HG02943 (cell line): Measurements from ENCODE around the gene GSTO2.

Source experiments
- ATAC-seq: cut with Tn5 transposase; IDR thresholded peaks from one replicate; pipeline ENCODE4 v1.9.1; 2021; ENCODE audit warnings: mild to moderate bottlenecking, low read depth, moderate library complexity; ENCODE audit not compliant: unreplicated experiment

GSTO2 gene

DNA sequence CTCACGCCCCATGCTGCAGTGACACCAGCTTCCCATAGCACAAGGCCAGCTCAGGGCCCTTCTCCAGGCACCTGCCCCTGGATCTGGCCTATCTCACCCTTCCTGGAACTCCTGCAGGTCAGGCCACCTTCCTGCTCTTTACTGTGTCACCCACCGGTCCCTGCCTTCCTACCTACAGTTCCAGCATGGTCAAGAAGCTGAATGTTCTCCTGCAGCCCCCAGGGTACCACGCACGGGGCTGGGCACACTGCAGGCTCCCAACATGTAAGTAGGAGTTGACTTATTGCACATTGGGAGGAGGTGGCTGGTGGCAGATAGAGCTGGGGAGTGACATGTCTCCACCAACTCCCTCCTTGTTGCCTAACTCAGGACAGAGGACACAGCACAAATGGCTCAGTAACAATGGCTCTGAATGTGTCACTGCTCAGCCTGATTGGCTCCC, 54.8 kb downstream of the GSTO2 start:
- no peak for ATAC-seq

DNA sequence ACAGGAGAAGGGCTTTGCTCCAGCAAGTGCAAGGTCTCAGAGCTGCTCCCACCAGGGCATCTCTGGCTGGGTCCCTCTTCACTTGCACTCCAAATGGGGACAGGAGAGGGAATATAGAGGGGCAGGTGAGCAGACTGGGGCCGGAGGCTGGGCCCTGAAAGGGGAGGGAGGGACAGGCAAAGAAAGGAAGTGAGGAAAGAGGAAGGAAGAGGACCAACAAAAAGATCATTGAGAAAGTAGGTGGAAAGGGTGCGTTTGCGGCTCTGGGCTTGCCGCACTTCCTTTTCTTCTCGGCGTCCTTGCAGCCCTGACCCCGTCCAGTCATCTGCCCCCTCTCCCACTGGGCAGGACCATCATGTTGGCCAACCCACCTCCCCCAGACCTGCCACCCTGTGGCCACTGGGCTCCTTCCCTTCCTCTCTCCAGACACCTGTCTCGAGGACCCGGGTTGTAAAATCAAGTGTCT, 55.3 kb downstream of the GSTO2 start:
- no peak for ATAC-seq

GRCh38 chr10:104324931-104325330, 55.9 kb downstream of the GSTO2 start:
- no peak for ATAC-seq

DNA sequence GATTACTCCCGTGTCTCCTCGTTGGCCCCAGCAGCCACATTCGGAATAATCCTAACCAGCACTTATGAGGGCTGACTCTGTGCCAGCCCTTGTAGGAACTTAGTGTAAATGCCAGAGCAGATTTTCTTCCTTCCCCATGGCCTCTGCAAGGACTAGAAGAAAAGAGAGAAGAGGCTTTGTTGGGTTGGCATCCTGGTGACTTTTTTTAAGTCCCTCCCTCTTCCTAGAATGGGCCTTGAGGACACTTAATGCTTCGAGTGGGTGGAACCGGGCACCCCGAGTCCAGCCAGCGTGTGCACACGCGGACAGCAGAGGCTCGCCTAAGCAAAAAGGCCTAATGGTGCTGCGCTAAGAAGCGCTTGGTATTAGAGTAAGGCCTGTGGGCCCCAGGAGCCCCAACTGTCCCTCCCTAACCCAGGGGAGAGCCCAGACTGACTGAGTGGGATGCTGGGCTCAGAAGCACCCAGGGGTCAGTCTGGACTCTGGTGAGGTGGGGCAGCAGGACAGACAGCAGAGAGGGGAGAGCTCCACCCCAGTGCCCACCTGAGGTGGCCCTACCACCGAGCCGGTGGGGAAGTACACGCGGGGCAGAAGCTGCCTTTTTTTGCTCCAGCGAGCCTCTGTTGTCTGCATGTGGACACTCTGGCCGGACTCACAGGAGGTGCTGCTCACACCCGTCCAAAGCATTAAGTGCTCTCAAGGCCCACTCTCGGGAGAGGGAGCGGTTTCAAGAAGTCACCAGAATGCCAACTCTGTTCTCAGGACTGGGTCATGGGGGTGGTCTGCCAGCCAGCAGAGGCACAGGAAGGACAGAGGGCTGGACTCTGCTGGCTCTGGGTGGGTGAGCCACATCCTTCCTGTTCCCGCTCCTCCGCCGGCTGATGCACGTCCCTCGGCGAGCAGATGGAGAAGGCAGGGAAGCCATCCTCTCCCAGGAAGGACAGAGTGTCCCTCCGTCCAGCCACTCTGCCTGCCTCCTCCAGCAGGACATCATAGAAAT, 56.8 kb downstream of the GSTO2 start:
- no peak for ATAC-seq

DNA sequence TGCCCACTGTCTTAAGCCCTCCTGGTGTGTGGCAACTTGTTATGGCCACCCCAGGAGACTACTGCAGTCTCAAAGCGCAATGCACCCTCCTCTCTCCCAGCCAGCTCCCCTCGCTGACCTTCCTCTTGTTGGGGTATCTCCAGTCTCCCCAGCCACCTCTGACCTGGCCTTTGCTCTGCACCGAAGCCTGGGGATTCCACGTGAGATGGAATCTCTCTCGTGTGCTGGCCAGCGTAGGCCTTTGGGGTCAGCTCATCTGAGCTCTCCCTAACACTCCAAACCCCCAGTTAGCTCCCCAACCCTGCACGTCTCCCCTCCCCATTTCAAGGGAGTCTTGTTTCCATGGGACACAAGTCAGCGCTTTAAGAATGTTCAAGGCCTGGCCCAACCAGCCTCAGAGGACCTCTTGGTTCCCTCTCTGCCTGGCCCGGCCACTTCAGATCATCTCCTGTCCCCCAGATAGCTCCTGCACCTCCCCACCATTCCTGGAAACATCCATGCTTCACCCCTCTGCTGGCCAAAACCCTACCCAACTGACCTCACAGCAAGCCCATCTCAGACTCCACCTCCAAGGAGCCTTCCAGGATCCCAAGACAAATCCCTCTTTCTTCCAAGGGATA, 58.1 kb downstream of the GSTO2 start:
- no peak for ATAC-seq

DNA sequence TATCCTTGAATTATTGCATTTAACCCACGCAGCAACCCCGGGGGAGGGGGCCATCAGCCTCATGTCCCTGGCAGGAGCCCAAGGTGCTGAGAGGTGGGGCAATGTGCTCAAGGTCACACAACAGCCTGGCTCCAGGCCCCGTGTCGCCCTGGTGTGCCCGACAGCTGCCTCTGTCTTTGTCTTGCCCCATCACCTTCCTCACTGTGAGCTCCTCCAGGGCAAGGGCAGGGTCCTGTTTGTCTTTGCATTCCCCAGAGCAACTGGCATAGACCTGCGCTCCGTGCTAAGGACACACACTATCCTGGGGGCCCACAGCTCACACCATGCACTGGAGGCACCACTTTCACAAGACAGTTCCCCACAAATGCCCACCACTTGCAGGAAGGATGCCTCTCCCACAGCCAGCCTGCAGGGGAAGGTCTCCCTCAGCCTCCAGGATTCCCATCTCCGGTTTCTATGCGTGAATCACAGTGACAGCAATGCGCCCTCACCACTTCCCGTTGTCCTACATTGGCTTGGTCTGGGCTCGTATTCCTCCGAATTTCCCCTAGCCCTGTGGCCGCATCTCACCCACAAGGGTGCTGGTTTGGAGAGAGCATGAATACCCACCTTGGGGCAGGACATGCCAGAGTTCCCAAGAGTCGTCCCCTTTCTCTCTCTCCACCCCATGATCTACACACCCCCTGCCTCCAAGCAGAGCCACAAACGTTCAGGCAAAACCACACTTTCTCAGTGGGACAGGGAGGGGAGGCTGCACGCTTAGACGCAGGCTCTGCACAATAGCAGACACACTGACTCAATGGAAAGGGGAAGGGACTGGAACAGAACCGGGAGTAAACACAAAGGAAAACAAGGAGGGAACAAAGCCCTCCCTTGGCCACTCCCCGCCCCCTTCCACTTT, 59.0 kb downstream of the GSTO2 start:
- ATAC-seq, result no peak

GRCh38 chr10:104328646-104328895, 59.6 kb downstream of the GSTO2 start:
- ATAC-seq, result no peak

- ATAC-seq, result no peak
These were observed 60.1 kb downstream of the GSTO2 start for GRCh38 chr10:104328896-104329710.

DNA sequence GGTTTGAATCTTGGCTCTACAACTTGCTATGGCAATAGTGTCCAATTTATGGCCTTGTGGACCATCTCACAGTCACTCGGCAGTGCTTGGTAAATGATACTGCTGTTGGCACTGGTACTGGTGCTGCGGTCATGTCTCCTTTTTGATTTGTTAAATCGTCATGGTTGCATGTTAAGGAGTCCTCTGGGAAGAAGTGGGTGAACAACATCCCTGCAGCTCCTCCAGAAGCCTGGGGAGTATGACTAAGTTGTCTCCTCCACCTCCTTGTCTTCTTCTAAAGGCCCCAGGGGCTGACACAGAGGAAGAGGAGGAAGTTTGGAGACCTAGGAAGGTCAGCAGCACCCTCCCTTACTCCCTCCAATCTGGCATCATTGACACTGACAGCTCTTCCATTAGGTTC, 60.8 kb downstream of the GSTO2 start:
- no peak for ATAC-seq

- no peak for ATAC-seq
These were observed 61.5 kb downstream of the GSTO2 start for GRCh38 chr10:104330168-104331110.

- no peak for ATAC-seq
These were observed 62.3 kb downstream of the GSTO2 start for GRCh38 chr10:104331208-104331838.

- ATAC-seq, result no peak
These were observed 63.5 kb downstream of the GSTO2 start for GRCh38 chr10:104332243-104333031.

DNA sequence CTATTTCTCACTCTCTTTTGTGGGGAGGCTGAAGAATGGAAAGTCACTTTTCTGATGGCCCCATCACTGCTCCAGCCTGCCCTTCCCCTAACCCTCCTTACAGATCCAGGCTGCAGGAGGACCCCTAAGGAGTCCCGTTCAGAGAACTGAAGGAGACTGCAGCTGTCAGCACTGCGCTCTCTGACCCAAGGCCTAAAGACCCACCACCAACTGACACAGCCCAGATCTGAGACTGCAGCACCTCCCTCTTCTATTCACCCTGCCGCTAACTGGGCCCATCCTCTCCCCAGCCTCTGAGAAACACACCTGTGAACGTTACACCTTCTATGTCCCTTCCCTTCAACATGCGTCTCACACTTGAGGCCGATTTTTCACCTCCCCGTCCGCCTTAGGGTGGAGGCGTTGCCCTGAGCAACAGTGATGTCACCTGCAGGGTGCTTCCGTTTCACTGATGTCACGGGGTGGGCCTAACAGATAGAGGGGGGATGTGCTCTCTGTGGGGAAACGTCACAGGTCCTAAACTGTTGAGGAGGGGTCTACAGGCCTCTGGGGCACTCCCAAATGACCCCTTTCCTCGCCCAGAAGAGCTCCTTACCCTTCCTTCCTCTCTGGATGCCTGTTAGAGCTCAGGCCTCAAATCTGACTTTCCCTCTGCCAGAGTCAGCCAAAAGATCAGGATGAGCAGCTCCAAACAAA, 64.2 kb downstream of the GSTO2 start:
- ATAC-seq, result no peak

DNA sequence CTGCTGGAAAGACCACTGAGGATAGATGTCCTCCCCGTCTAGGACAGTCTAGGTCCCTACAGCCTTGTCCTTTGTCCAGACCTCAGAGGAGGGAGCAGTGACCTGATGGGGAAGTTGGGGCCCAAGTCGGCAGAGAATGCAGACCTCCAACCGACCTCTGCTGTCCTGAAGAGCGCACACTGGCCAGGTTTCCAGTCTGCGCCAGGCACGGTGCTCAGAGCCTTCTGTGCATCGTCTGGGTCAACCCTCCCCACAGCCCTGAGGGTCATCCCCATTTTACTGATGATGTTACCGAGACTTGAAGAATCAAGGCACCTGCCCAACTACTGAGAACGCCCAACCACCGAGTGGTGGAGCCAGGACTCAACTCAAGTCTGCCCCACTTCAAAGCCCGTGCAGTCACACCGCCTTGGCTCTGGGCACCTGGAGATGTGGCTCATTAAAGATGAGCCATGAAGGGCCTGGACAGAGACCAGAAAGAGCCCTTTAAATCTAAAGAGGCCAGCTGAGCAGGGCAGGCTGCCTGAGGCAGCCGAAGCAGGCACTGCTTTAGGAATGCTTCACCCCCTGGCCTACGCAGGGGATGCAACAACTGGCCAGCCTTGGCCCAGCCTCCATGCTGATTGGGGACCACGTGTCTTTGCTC, 64.9 kb downstream of the GSTO2 start:
- ATAC-seq, result no peak

GRCh38 chr10:104334561-104334960, 65.6 kb downstream of the GSTO2 start:
- ATAC-seq, result no peak

DNA sequence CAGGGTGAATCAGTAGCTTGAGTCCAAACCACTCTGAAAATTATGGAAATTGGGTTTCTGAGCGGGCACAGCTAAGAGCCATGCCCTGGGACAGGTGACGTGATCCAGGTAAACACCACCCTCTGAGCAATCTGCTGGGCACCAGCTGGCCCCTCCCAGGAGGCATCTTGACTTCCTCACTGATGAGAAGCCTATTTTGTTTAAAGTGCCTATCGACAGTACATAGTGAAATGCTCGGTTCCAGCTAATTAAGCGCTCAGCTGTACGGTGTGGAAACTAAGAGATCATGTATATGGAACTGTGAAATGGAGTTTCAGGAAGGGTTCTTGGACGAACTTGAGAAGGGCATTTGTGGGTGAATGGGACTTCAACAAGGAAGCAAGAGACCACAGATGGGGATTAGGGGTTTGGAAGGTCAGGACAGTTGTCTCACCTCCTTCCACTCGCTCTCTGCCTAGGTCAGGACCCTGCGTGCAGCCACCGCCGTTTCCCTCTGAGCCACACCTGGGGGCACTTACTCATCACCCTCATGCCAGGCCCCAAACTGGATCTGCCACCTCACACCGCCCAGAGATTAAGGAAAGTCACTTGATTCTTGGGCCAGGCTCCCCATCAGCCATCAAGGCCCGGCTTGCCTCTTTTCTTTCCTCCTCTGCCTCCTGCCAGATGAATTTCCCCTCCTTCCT, 66.1 kb downstream of the GSTO2 start:
- no peak for ATAC-seq
